ENCODE measurements around the gene AFAP1. TPM values are rescaled to one million over a fixed set of nuclear protein-coding genes. Genes with fewer than 3 reads are reported as not detected.
"Not testable (repeated sequence)": the region's sequence is repeated elsewhere in the genome, so short reads cannot be mapped to it uniquely, and the experiment has no call there.

The AFAP1 gene
- total RNA-seq, 2 experiments from 2014 or later, result 13.6 to 13.8 TPM

- Mint-ChIP-seq H3K4me3 (peak overlapping the region; percentile 26), H3K36me3 (peaks cover 2% of the 10 kb centered on the region), H3K9me3 (no peaks in the 10 kb centered on the region), H3K27ac (peak overlapping the region; percentile 82), H3K27me3 (peaks cover 32% of the 10 kb centered on the region), H3K4me1 (peaks cover 50% of the 10 kb centered on the region)
- peak; percentile 85 for DNase-seq
Observed at GRCh38 chr4:7960790-7961655, 21.4 kb upstream of the AFAP1 start.

GRCh38 chr4:7960017-7960789, 20.5 kb upstream of the AFAP1 start:
- Mint-ChIP-seq H3K27ac (peak overlapping the region; percentile 82), H3K4me1 (peaks cover 44% of the 10 kb centered on the region), H3K27me3 (peaks cover 32% of the 10 kb centered on the region), H3K4me3 (no peak overlapping the region), H3K36me3 (peaks cover 2% of the 10 kb centered on the region), H3K9me3 (no peaks in the 10 kb centered on the region)
- DNase-seq, result no peak

DNA sequence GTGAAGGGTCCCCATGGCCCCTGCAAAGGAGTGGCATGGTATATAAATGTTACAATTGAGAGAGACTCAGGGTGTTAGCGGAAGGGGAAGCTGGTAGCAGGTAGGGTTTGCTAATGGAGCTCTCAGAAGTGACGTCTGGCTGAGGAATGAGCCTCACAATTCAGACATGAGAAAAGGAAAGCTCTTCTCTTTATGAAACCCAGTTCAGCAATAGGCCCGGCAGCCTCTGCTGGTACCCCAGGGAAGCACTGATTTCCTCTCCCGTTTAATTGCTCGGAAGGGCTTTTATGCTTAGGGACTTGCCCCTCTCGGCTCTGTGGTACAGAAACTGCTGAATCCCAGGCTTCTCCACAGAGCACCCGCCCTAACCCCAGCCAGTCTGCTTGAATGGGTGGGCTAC, 19.4 kb upstream of the AFAP1 start:
- Mint-ChIP-seq H3K4me3 (no peak overlapping the region), H3K9me3 (no peaks in the 10 kb centered on the region), H3K27ac (no peak overlapping the region), H3K36me3 (peaks cover 2% of the 10 kb centered on the region), H3K4me1 (peaks cover 33% of the 10 kb centered on the region), H3K27me3 (peaks cover 30% of the 10 kb centered on the region)
- no peak for DNase-seq

GRCh38 chr4:7956934-7957656, 17.4 kb upstream of the AFAP1 start:
- peaks cover 19% of the 10 kb centered on the region for H3K27me3 Mint-ChIP-seq
- peaks cover 2% of the 10 kb centered on the region for H3K36me3 Mint-ChIP-seq
- no peak for DNase-seq
- no peak overlapping the region for H3K4me3 Mint-ChIP-seq
- peaks cover 28% of the 10 kb centered on the region for H3K4me1 Mint-ChIP-seq
- H3K27ac Mint-ChIP-seq, result no peak overlapping the region
- peaks cover 4% of the 10 kb centered on the region for H3K9me3 Mint-ChIP-seq

- Mint-ChIP-seq H3K27me3 (peaks cover 19% of the 10 kb centered on the region), H3K27ac (no peak overlapping the region), H3K36me3 (peaks cover 2% of the 10 kb centered on the region), H3K4me1 (peaks cover 25% of the 10 kb centered on the region), H3K9me3 (peaks cover 9% of the 10 kb centered on the region), H3K4me3 (no peak overlapping the region)
- DNase-seq, result no peak
Observed at GRCh38 chr4:7956270-7956808, 16.7 kb upstream of the AFAP1 start.

DNA sequence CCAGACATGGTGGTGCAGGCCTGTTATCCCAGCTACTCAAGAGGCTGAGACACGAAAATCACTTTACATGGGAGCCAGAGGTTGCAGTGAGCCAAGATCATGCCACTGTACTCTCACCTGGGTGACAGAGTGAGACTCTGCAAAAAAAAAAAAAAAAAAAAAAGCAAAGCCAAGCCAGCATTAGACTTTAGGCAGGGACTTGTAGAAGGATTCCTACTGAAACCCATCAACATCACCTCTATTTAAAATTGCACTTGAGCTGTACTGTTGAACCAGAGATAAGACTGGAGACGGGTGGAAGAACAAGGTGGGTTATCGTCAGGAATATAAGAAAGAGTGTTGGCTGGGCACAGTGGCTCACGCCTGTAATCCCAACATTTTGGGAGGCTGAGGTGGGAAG, 15.7 kb upstream of the AFAP1 start:
- Mint-ChIP-seq H3K27ac (no peak overlapping the region), H3K9me3 (peaks cover 18% of the 10 kb centered on the region), H3K4me1 (peaks cover 16% of the 10 kb centered on the region), H3K4me3 (no peak overlapping the region), H3K27me3 (peaks cover 19% of the 10 kb centered on the region), H3K36me3 (peaks cover 2% of the 10 kb centered on the region)
- no peak for DNase-seq

DNA sequence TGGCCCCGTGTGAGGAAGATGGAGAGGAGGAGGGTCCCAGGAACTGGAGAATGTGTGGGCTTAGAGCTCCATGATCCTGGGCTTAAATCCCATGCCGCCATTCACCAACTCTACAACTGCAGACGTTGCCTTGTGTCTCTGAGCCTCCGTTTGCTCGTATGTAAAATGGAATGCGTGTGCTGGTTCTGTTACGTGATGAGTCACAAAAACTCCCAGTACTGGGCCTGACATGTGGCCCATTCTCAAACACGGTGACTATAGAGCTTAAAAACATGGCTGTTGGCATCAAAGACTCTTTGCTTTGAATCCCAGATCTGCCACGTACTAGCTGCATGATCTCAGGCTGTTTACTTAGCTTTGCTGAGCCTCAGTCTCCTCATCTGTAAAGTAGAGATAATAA, 13.0 kb upstream of the AFAP1 start:
- no peak overlapping the region for H3K4me3 Mint-ChIP-seq
- peaks cover 18% of the 10 kb centered on the region for H3K9me3 Mint-ChIP-seq
- no peak for DNase-seq
- H3K36me3 Mint-ChIP-seq, result no peaks in the 10 kb centered on the region
- H3K4me1 Mint-ChIP-seq, result peaks cover 14% of the 10 kb centered on the region
- no peak overlapping the region for H3K27ac Mint-ChIP-seq
- peaks cover 15% of the 10 kb centered on the region for H3K27me3 Mint-ChIP-seq

DNA sequence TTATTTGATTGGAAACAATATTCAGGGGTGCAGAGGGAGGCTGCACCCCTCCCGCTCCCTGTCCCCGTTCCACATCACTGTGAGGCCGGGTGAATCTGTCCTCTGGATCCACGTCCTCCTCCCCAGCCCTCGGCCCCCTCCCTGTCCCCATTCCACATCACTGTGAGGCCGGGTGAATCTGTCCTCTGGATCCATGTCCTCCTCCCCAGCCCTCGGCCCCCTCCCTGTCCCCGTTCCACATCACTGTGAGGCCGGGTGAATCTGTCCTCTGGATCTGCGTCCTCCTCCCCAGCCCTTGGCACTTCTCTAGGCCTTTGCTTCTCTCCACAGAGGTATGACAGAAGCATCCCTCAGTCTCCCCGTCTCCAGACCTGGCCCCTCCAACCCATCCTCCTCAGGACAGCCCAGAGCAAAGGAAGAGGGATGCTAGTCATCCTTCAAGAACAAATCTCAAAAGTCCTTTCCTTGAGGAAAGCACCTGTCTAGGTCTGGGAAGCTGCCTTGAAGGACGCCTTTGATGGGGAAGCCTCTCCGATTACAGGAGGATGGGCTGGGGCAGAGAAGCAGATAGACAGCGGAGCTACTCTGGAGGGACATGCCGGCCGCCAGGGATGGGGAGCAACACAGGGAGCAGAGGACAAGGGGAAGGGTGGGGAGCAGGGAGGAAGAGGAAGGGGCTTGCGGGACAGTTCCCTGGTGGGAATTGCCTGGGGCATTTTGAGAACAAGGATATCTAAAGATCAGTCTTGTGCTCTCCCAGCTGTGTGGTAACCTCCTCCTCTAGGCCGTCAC, 10.8 kb upstream of the AFAP1 start:
- no peak overlapping the region for H3K27ac Mint-ChIP-seq
- no peak overlapping the region for H3K4me3 Mint-ChIP-seq
- H3K27me3 Mint-ChIP-seq, result peaks cover 9% of the 10 kb centered on the region
- H3K4me1 Mint-ChIP-seq, result peaks cover 8% of the 10 kb centered on the region
- H3K9me3 Mint-ChIP-seq, result peaks cover 18% of the 10 kb centered on the region
- DNase-seq, result no peak
- H3K36me3 Mint-ChIP-seq, result no peaks in the 10 kb centered on the region

GRCh38 chr4:7949759-7950158, 10.1 kb upstream of the AFAP1 start:
- Mint-ChIP-seq H3K4me3 (no peak overlapping the region), H3K27me3 (peaks cover 9% of the 10 kb centered on the region), H3K36me3 (no peaks in the 10 kb centered on the region), H3K27ac (no peak overlapping the region), H3K4me1 (peaks cover 8% of the 10 kb centered on the region), H3K9me3 (peaks cover 18% of the 10 kb centered on the region)
- DNase-seq, result no peak

DNA sequence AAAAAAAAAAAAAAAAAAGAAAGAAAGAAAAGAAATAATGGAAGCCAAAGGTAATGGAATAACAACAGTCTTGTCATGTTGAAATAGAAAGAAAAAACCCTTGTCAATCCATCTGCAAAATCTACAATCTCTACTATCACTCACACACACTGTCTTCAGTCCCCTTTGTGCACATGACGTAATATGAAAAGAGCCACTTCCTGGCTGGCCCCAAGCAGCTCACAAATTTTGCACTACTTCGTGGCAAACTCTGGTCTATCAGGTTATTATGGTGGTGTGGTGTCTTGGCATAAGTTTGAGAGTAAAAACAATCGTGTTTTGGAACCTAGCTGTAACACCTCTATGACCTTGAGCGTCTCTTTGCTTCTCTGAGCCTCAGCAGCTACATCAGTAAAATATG, 8.3 kb upstream of the AFAP1 start:
- Mint-ChIP-seq H3K4me1 (peaks cover 8% of the 10 kb centered on the region), H3K27ac (no peak overlapping the region), H3K36me3 (no peaks in the 10 kb centered on the region), H3K27me3 (peaks cover 9% of the 10 kb centered on the region), H3K4me3 (no peak overlapping the region), H3K9me3 (peaks cover 15% of the 10 kb centered on the region)
- DNase-seq, result no peak

DNA sequence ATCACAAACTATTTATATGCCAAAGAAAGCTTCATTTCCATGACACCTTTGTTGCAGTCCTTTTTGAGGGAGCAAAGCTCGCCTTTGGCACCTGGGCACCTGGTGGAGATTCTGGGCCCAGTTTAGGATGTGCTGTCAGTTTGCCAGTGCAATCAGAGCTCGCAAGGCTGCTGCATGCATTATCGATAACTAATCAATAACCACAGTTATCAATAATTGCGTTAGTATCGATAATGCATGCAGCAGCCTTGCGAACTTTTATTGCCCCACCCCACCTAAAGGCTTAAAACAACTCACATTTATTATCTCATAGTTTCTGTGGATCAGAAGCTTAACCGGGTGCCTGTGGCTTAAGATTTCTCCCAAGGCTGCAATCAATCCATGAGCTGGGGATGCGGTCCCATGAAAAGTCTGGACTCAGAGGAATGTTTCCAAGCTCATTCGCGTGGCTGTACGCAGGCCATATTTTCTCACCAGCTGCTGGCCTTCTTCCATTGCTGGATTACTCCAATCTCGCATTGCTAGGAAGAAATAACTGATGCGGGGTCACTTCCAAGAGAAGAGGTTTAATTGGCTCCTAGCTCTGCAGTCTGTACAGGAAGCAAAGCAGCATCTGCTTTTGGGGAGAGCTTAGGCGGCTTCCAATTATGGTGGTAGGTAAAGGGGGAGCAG, 6.2 kb upstream of the AFAP1 start:
- H3K9me3 Mint-ChIP-seq, result peaks cover 4% of the 10 kb centered on the region
- H3K36me3 Mint-ChIP-seq, result no peaks in the 10 kb centered on the region
- H3K4me1 Mint-ChIP-seq, result peaks cover 8% of the 10 kb centered on the region
- no peak overlapping the region for H3K4me3 Mint-ChIP-seq
- no peak for DNase-seq
- H3K27ac Mint-ChIP-seq, result no peak overlapping the region
- H3K27me3 Mint-ChIP-seq, result peaks cover 12% of the 10 kb centered on the region

DNA sequence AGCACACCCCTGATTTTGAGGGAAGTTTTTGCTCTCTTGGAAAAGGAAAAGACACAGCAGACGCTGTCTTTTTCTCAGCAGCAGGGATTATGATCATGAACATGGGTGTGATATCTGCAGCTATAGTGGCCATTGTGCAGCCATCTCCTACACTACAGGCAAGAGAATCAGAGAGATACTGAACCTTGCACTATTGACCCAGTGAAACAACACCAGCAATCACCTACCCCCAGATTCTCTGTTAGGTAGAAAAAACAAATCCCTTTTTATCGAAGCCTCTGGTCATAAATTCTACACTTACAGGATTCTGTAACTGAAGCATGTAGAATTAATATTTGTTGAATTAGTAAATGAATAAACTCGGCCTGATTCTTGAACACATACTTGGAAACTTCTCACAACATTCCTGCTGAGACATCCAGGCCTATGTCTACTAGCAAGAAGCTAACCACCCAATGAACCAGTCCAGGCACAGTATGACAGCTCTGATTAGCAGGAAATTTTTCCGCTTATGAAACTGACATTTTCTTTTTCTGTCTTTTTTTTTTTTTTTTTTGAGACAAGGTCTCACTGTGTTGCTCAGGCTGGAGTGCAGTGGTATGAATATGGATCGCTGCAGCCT, 5.0 kb upstream of the AFAP1 start:
- Mint-ChIP-seq H3K9me3 (no peaks in the 10 kb centered on the region), H3K27me3 (peaks cover 5% of the 10 kb centered on the region), H3K4me3 (no peak overlapping the region), H3K4me1 (peaks cover 8% of the 10 kb centered on the region), H3K27ac (no peak overlapping the region), H3K36me3 (no peaks in the 10 kb centered on the region)
- no peak for DNase-seq

DNA sequence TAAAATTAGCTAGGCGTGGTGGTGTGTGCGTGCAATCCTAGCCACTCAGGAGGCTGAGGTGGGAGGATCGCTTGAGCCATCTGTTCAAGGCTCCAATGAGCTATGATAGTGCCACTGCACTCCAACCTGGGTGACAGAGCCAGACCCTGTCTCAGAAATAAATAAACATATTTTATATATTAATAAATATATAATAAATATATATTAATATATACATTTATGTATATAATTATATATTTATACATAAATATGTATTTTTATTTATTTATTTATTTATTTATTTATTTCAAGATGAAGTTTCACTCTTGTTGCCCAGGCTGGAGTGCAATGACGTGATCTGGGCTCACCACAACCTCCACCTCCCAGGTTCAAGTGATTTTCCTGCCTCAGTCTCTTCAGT, 4.0 kb upstream of the AFAP1 start:
- H3K27me3 Mint-ChIP-seq, DNase-seq, H3K4me3 Mint-ChIP-seq, H3K4me1 Mint-ChIP-seq, H3K9me3 Mint-ChIP-seq, H3K27ac Mint-ChIP-seq, H3K36me3 Mint-ChIP-seq: not testable (repeated sequence)

All from activated naive CD8-positive, alpha-beta T cell treated with anti-CD3 and anti-CD28 coated beads for 36 hours (primary cell).